ENCODE measurements around the gene CELF5.

DNA sequence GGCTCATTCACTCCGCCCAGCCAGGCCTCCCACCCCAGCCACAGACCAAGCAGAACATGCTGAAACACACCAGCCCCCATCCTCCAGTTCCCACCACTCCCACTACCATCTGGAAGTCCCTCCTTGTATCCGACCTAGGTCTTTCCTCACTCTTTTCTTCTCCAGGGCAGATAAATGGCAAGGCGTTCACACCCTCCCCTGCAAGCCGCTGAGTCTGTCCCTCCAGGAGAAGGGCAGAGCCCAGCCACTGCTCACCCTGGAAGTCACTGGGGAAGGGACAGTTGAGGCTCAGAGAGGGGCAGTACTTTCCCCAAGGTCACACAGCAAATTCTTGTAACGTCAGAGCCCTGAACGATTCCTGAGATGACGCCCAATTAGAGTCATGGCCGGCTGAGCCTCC lies 96.4 kb downstream of the CELF5 start:
- no peak for TF ChIP-seq ZNF138 (CRISPR knock-in tag; conservative IDR thresholded peaks at IDR 0.05)
- TF ChIP-seq CBFB (CRISPR knock-in tag; IDR thresholded peaks at IDR 0.05; ENCODE audit: low read depth), result no peak
- TF ChIP-seq, protein P1, sequence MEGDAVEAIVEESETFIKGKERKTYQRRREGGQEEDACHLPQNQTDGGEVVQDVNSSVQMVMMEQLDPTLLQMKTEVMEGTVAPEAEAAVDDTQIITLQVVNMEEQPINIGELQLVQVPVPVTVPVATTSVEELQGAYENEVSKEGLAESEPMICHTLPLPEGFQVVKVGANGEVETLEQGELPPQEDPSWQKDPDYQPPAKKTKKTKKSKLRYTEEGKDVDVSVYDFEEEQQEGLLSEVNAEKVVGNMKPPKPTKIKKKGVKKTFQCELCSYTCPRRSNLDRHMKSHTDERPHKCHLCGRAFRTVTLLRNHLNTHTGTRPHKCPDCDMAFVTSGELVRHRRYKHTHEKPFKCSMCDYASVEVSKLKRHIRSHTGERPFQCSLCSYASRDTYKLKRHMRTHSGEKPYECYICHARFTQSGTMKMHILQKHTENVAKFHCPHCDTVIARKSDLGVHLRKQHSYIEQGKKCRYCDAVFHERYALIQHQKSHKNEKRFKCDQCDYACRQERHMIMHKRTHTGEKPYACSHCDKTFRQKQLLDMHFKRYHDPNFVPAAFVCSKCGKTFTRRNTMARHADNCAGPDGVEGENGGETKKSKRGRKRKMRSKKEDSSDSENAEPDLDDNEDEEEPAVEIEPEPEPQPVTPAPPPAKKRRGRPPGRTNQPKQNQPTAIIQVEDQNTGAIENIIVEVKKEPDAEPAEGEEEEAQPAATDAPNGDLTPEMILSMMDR (IDR thresholded peaks at IDR 0.05), result no peak
- no peak for TF ChIP-seq KAT7 (CRISPR knock-in tag; IDR thresholded peaks at IDR 0.05; ENCODE audit: borderline replicate concordance)
- TF ChIP-seq TEAD4 (CRISPR knock-in tag; IDR thresholded peaks at IDR 0.05), result no peak
- TF ChIP-seq, protein P2, sequence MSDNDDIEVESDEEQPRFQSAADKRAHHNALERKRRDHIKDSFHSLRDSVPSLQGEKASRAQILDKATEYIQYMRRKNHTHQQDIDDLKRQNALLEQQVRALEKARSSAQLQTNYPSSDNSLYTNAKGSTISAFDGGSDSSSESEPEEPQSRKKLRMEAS (CRISPR knock-in tag; IDR thresholded peaks at IDR 0.05), result no peak
- TF ChIP-seq, protein P3, sequence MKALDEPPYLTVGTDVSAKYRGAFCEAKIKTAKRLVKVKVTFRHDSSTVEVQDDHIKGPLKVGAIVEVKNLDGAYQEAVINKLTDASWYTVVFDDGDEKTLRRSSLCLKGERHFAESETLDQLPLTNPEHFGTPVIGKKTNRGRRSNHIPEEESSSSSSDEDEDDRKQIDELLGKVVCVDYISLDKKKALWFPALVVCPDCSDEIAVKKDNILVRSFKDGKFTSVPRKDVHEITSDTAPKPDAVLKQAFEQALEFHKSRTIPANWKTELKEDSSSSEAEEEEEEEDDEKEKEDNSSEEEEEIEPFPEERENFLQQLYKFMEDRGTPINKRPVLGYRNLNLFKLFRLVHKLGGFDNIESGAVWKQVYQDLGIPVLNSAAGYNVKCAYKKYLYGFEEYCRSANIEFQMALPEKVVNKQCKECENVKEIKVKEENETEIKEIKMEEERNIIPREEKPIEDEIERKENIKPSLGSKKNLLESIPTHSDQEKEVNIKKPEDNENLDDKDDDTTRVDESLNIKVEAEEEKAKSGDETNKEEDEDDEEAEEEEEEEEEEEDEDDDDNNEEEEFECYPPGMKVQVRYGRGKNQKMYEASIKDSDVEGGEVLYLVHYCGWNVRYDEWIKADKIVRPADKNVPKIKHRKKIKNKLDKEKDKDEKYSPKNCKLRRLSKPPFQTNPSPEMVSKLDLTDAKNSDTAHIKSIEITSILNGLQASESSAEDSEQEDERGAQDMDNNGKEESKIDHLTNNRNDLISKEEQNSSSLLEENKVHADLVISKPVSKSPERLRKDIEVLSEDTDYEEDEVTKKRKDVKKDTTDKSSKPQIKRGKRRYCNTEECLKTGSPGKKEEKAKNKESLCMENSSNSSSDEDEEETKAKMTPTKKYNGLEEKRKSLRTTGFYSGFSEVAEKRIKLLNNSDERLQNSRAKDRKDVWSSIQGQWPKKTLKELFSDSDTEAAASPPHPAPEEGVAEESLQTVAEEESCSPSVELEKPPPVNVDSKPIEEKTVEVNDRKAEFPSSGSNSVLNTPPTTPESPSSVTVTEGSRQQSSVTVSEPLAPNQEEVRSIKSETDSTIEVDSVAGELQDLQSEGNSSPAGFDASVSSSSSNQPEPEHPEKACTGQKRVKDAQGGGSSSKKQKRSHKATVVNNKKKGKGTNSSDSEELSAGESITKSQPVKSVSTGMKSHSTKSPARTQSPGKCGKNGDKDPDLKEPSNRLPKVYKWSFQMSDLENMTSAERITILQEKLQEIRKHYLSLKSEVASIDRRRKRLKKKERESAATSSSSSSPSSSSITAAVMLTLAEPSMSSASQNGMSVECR (CRISPR knock-in tag; IDR thresholded peaks at IDR 0.05; ENCODE audit: borderline replicate concordance), result no peak
- no peak for TF ChIP-seq TCF7 (CRISPR knock-in tag; IDR thresholded peaks at IDR 0.05; ENCODE audit: low read depth)
- TF ChIP-seq GRHL2 (CRISPR knock-in tag; IDR thresholded peaks at IDR 0.05; ENCODE audit: insufficient replicate concordance, severe bottlenecking), result no peak
- no peak for TF ChIP-seq ZNF232 (CRISPR knock-in tag; IDR thresholded peaks at IDR 0.05)
- TF ChIP-seq IRF2 (CRISPR knock-in tag; IDR thresholded peaks at IDR 0.05; ENCODE audit: borderline replicate concordance, low read depth), result no peak
- TF ChIP-seq, protein P4, sequence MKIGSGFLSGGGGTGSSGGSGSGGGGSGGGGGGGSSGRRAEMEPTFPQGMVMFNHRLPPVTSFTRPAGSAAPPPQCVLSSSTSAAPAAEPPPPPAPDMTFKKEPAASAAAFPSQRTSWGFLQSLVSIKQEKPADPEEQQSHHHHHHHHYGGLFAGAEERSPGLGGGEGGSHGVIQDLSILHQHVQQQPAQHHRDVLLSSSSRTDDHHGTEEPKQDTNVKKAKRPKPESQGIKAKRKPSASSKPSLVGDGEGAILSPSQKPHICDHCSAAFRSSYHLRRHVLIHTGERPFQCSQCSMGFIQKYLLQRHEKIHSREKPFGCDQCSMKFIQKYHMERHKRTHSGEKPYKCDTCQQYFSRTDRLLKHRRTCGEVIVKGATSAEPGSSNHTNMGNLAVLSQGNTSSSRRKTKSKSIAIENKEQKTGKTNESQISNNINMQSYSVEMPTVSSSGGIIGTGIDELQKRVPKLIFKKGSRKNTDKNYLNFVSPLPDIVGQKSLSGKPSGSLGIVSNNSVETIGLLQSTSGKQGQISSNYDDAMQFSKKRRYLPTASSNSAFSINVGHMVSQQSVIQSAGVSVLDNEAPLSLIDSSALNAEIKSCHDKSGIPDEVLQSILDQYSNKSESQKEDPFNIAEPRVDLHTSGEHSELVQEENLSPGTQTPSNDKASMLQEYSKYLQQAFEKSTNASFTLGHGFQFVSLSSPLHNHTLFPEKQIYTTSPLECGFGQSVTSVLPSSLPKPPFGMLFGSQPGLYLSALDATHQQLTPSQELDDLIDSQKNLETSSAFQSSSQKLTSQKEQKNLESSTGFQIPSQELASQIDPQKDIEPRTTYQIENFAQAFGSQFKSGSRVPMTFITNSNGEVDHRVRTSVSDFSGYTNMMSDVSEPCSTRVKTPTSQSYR (CRISPR knock-in tag; IDR thresholded peaks at IDR 0.05), result no peak
- no peak for TF ChIP-seq GABPB1 (CRISPR knock-in tag; IDR thresholded peaks at IDR 0.05)
